IMR-90 (cell line): ENCODE measurements around the gene ALS2. TPM values are rescaled to one million over a fixed set of nuclear protein-coding genes. Genes with fewer than 3 reads are reported as not detected.

Experiments used
- ATAC-seq: fragments of 200-7000 bp; cut with Tn5 transposase; 2 replicates; pipeline ENCODE4 v1.9.1; 2020; ENCODE audit warnings: low read depth, mild to moderate bottlenecking, moderate library complexity
- BruUV-seq: library from RNA; stranded (reverse); fragments of 400-500 nt; replicated peaks from 2 replicates; lab custom pipeline; 2021; lab: Mats Ljungman, UMichigan
- CTCF ChIA-PET: fragments of 300-600 bp; formaldehyde crosslinking; extraction: SDS; loops from one replicate; lab custom pipeline; 2021; ENCODE audit warnings: antibody characterized with exemption; lab: Yijun Ruan, JAX
- POLR2A ChIA-PET: fragments of 300-600 bp; sonication (Branson Sonifier 250); formaldehyde crosslinking; loops from one replicate; lab custom pipeline; 2022; ENCODE audit warnings: antibody characterized with exemption; ENCODE audit not compliant: unreplicated experiment; lab: Charles Lee
- DNase-seq: peaks from one replicate; pipeline ENCODE4 v3.0.0; 2013
- H2AFZ ChIP-seq: replicated peaks from 2 replicates; pipeline ENCODE3; 2013; ENCODE audit warnings: low read length, mild to moderate bottlenecking; ENCODE audit not compliant: poor library complexity
- H2AK5ac ChIP-seq: 2 replicates; pipeline ENCODE4 v1.6.1; 2013; ENCODE audit warnings: low read depth, low read length, inconsistent platforms
- H2AK9ac ChIP-seq: replicated peaks from 2 replicates; pipeline ENCODE3; 2013; ENCODE audit warnings: mild to moderate bottlenecking, low read depth, low read length, moderate library complexity; ENCODE audit not compliant: poor library complexity
- H2BK120ac ChIP-seq: 2 replicates; pipeline ENCODE4 v1.6.1; 2013; ENCODE audit warnings: low read depth, low read length, inconsistent platforms
- H2BK15ac ChIP-seq: 3 replicates; pipeline ENCODE4 v1.6.1; 2013; ENCODE audit warnings: low read depth, low read length, inconsistent platforms
- H2BK20ac ChIP-seq: 2 replicates; pipeline ENCODE4 v1.6.1; 2013; ENCODE audit warnings: low read depth, mild to moderate bottlenecking, inconsistent platforms, low read length, moderate library complexity
- H2BK5ac ChIP-seq: 2 replicates; pipeline ENCODE4 v1.6.1; 2013; ENCODE audit warnings: mild to moderate bottlenecking, low read depth, low read length, inconsistent platforms; ENCODE audit not compliant: poor library complexity, severe bottlenecking
- H3K14ac ChIP-seq: replicated peaks from 2 replicates; pipeline ENCODE4 v1.6.1; 2013; ENCODE audit warnings: low read depth, low read length, inconsistent platforms
- H3K18ac ChIP-seq: 2 replicates; pipeline ENCODE4 v1.6.1; 2013; ENCODE audit warnings: low read depth, low read length, control low read depth
- H3K23ac ChIP-seq: 2 replicates; pipeline ENCODE4 v1.6.1; 2013; ENCODE audit warnings: low read depth, low read length, inconsistent platforms
- H3K27ac ChIP-seq: 2 replicates; pipeline ENCODE4 v1.5.1; 2013; ENCODE audit warnings: mild to moderate bottlenecking, control low read depth, low read length; ENCODE audit not compliant: insufficient read depth
- H3K27me3 ChIP-seq: 2 replicates; pipeline ENCODE4 v1.6.1; 2013; ENCODE audit warnings: low read length; ENCODE audit not compliant: control insufficient read depth, insufficient read depth
- H3K36me3 ChIP-seq: 2 replicates; pipeline ENCODE4 v1.6.1; 2013; ENCODE audit warnings: low read length, mixed read lengths; ENCODE audit not compliant: control insufficient read depth, insufficient read depth
- H3K4ac ChIP-seq: 2 replicates; pipeline ENCODE4 v1.6.1; 2013; ENCODE audit warnings: low read depth, low read length, inconsistent platforms
- H3K4me1 ChIP-seq: 2 replicates; pipeline ENCODE4 v1.6.1; 2013; ENCODE audit warnings: low read length, mixed read lengths; ENCODE audit not compliant: control insufficient read depth, insufficient read depth
- H3K4me2 ChIP-seq: 2 replicates; pipeline ENCODE4 v1.6.1; 2013; ENCODE audit warnings: low read depth, mild to moderate bottlenecking, control low read depth, low read length, moderate library complexity
- H3K4me3 ChIP-seq: 2 replicates; pipeline ENCODE4 v1.5.1; 2013; ENCODE audit warnings: low read depth, mild to moderate bottlenecking, control low read depth, low read length, moderate library complexity; ENCODE audit not compliant: insufficient read depth
- H3K56ac ChIP-seq: 2 replicates; pipeline ENCODE4 v1.6.1; 2013; ENCODE audit warnings: low read length, inconsistent platforms; ENCODE audit not compliant: insufficient read depth; ENCODE audit errors: extremely low read depth
- H3K79me1 ChIP-seq, 2 experiments: 2 replicates each; pipeline ENCODE4 v1.6.1; 2013; ENCODE audit warnings: low read length in 2 of 2, inconsistent platforms in 1 of 2, low read depth in 1 of 2
- H3K9ac ChIP-seq: 2 replicates; pipeline ENCODE4 v1.6.1; 2013; ENCODE audit warnings: low read depth, low read length, control low read depth
- H3K9me1 ChIP-seq: 2 replicates; pipeline ENCODE4 v1.6.1; 2013; ENCODE audit warnings: low read length, inconsistent platforms; ENCODE audit not compliant: insufficient read depth
- H3K9me3 ChIP-seq: 2 replicates; pipeline ENCODE4 v1.6.1; 2013; ENCODE audit warnings: low read length; ENCODE audit not compliant: control insufficient read depth, insufficient read depth
- H4K20me1 ChIP-seq: 2 replicates; pipeline ENCODE4 v1.6.1; 2013; ENCODE audit warnings: low read length, inconsistent platforms; ENCODE audit not compliant: insufficient read depth
- H4K5ac ChIP-seq: 2 replicates; pipeline ENCODE4 v1.6.1; 2013; ENCODE audit warnings: mild to moderate bottlenecking, low read depth, low read length, control low read depth
- H4K8ac ChIP-seq, 2 experiments: 2 replicates each; pipeline ENCODE4 v1.6.1; 2013; ENCODE audit warnings: low read depth in 2 of 2, low read length in 2 of 2, control low read depth in 1 of 2, inconsistent platforms in 1 of 2
- H4K91ac ChIP-seq: 2 replicates; pipeline ENCODE4 v1.6.1; 2013; ENCODE audit warnings: low read depth, low read length, inconsistent platforms; ENCODE audit not compliant: insufficient read depth
- BHLHE40 ChIP-seq: fragments of 150-350 bp; IDR thresholded peaks from 2 replicates; pipeline ENCODE4 v1.6.1; 2016; ENCODE audit warnings: mild to moderate bottlenecking, low read depth, low read length
- CEBPB ChIP-seq: IDR thresholded peaks from 2 replicates; pipeline ENCODE4 v1.6.1; 2012; ENCODE audit warnings: low read depth, low read length, improper control_type of control experiment
- CHD1 ChIP-seq: IDR thresholded peaks from 2 replicates; pipeline ENCODE4 v1.6.1; 2012; ENCODE audit warnings: low read depth, low read length, improper control_type of control experiment
- CTCF ChIP-seq: conservative IDR thresholded peaks from 2 replicates; pipeline ENCODE4 v1.5.1; 2012; ENCODE audit warnings: mild to moderate bottlenecking, low read depth, low read length, improper control_type of control experiment
- ELK1 ChIP-seq: fragments of 150-350 bp; IDR thresholded peaks from 2 replicates; pipeline ENCODE4 v1.6.1; 2016; ENCODE audit warnings: low read depth, mild to moderate bottlenecking, low read length, moderate library complexity, borderline replicate concordance
- FOS ChIP-seq: fragments of 150-350 bp; IDR thresholded peaks from 2 replicates; pipeline ENCODE4 v1.6.1; 2016; ENCODE audit warnings: low read depth, low read length
- MAFK ChIP-seq: IDR thresholded peaks from 2 replicates; pipeline ENCODE4 v1.6.1; 2012; ENCODE audit warnings: low read depth, low read length, improper control_type of control experiment
- MAZ ChIP-seq: IDR thresholded peaks from 2 replicates; pipeline ENCODE4 v1.6.1; 2012; ENCODE audit warnings: low read depth, mild to moderate bottlenecking, low read length, improper control_type of control experiment, moderate library complexity, borderline replicate concordance
- MXI1 ChIP-seq: IDR thresholded peaks from 2 replicates; pipeline ENCODE4 v1.6.1; 2012; ENCODE audit warnings: low read depth, mild to moderate bottlenecking, low read length, moderate library complexity, borderline replicate concordance
- NFE2L2 ChIP-seq: fragments of 150-350 bp; IDR thresholded peaks from 2 replicates; pipeline ENCODE4 v1.6.1; 2016; ENCODE audit warnings: low read depth, mild to moderate bottlenecking, low read length
- POLR2A ChIP-seq: IDR thresholded peaks from 2 replicates; pipeline ENCODE4 v1.6.1; 2012; ENCODE audit warnings: mild to moderate bottlenecking, low read depth, low read length
- RAD21 ChIP-seq: IDR thresholded peaks from 2 replicates; pipeline ENCODE4 v1.6.1; 2012; ENCODE audit warnings: low read length, improper control_type of control experiment
- RCOR1 ChIP-seq: IDR thresholded peaks from 2 replicates; pipeline ENCODE4 v1.6.1; 2012; ENCODE audit warnings: mild to moderate bottlenecking, low read length, improper control_type of control experiment; ENCODE audit not compliant: insufficient replicate concordance
- RFX5 ChIP-seq: IDR thresholded peaks from 2 replicates; pipeline ENCODE4 v1.8.0; 2012; ENCODE audit warnings: low read depth, mild to moderate bottlenecking, low read length, moderate library complexity
- SMC3 ChIP-seq: fragments of 150-350 bp; IDR thresholded peaks from 2 replicates; pipeline ENCODE4 v1.6.1; 2016; ENCODE audit warnings: low read depth, mild to moderate bottlenecking, antibody characterized with exemption, low read length, moderate library complexity
- USF2 ChIP-seq: fragments of 150-350 bp; IDR thresholded peaks from 2 replicates; pipeline ENCODE4 v1.6.1; 2017; ENCODE audit warnings: mild to moderate bottlenecking, antibody characterized with exemption, low read length, low read depth
- WGBS, 2 experiments: methylation state at CpG; one replicate each; pipeline versions ENCODE4 v1.1.5 to v1.1.7; 2013; ENCODE audit warnings: missing lambda C conversion rate in 2 of 2; ENCODE audit not compliant: insufficient read length in 1 of 2; ENCODE audit errors: extremely low coverage in 2 of 2; 5-methylcytosine and 5-hydroxymethylcytosine counted together
- dilution Hi-C: fragments of 300-500 bp; cut with HindIII; formaldehyde crosslinking; loops from one replicate; pipeline ENCODE4 v1.14.3; 2018; ENCODE audit warnings: low sequenced_read_pairs; ENCODE audit not compliant: unreplicated experiment
- in situ Hi-C: fragments of 300-500 bp; cut with MboI; formaldehyde crosslinking; loops from 3 replicates; pipeline ENCODE4 v1.14.3; 2019; ENCODE audit warnings: low sequenced_read_pairs, inconsistent platforms, mixed read lengths
- intact Hi-C: fragments of 100-400 bp; cut with micrococcal nuclease; formaldehyde crosslinking; loops from 2 replicates; pipeline ENCODE4 v1.10.0; 2022
- polyA plus RNA-seq, 3 experiments: library from polyadenylated mRNA; depleted of rRNA; stranded (reverse); fragments of >200 nt; gene quantifications; 2 replicates each; pipeline ENCODE4 v1.2.3, GENCODE V29; 2012; ENCODE audit warnings: low replicate concordance in 1 of 3
- total RNA-seq: library from RNA; depleted of rRNA; stranded (reverse); fragments of >200 nt; gene quantifications from 2 replicates; pipeline ENCODE4 v1.2.3, GENCODE V29; 2012

The ALS2 gene
- total and polyA plus RNA-seq, 2 of the 4 experiments (the other 2 are of a cell fraction), result 14.4 to 42.3 TPM

GRCh38 chr2:201784563-201784962 lies 3.8 kb upstream of the ALS2 start:
- Histone ChIP-seq H3K27me3 (no peaks in the 10 kb centered on the region), H3K18ac (no peak overlapping the region), H3K9me3 (no peaks in the 10 kb centered on the region), H2BK5ac (no peak overlapping the region), H3K36me3 (no peaks in the 10 kb centered on the region), H3K79me1 (peaks cover 0 to 19% of the 10 kb centered on the region in 2 experiments; a peak in 3 of 4 replicates), H2AK5ac (no peak overlapping the region), H4K20me1 (0 out of 2 replicates have a peak, but pooled peaks cover 4% of the 10 kb centered on the region), H2BK20ac (no peak overlapping the region), H3K14ac (no peak overlapping the region), H2BK120ac (no peak overlapping the region), H4K8ac (no peak overlapping the region), H4K91ac (no peak overlapping the region), H3K27ac (no peak overlapping the region), H3K9me1 (0 out of 2 replicates have a peak, but pooled peaks cover 5% of the 10 kb centered on the region), H3K9ac (no peak overlapping the region), H2AK9ac (no peak overlapping the region), H3K4me3 (no peak overlapping the region), H3K4me1 (no peaks in the 10 kb centered on the region; the same call in 1 of the 2 replicates), H3K56ac (no peak overlapping the region), H2BK15ac (no peak overlapping the region), H4K5ac (no peak overlapping the region), H2AFZ (no peak overlapping the region), H3K4me2 (no peak overlapping the region), H3K23ac (no peak overlapping the region), H3K4ac (no peak overlapping the region)
- TF ChIP-seq RFX5, result no peak
- TF ChIP-seq RCOR1, result no peak
- no peak for TF ChIP-seq MAZ
- no peak for TF ChIP-seq MXI1
- no peak for TF ChIP-seq BHLHE40
- TF ChIP-seq RAD21, result no peak
- TF ChIP-seq CEBPB, result no peak
- no peak for TF ChIP-seq FOS
- no peak for TF ChIP-seq SMC3
- TF ChIP-seq POLR2A, result no peak
- TF ChIP-seq CTCF, result no peak
- TF ChIP-seq ELK1, result no peak
- TF ChIP-seq USF2, result no peak
- TF ChIP-seq MAFK, result no peak
- TF ChIP-seq NFE2L2, result no peak
- no peak for TF ChIP-seq CHD1
- POLR2A ChIA-PET, result interaction anchor here (0.6 kb wide), 1 partner anchor 70 kb away, joined by 4 read pairs; no protein-coding TSS in a partner anchor
- intact Hi-C loops (no loop called here), in situ Hi-C loops (no loop called here), dilution Hi-C loops (no loop called here)
- CTCF ChIA-PET, result no interaction called here
- ATAC-seq, result no peak
- WGBS, 2 experiments, result 67% methylated on average over 1 of the region's 1 CpG; no CpG with 5 or more reads in 1 of the 2 experiments
- DNase-seq, result no peak
- no TSS peak for BruUV-seq
